ENCODE data around the gene CALR3. TPM values are rescaled to one million over a fixed set of nuclear protein-coding genes. Genes with fewer than 3 reads are reported as not detected.

Gene CALR3
- total and polyA plus RNA-seq, 10 of the 15 experiments (the other 5 are each of a cell fraction or from before 2014, with no cell fraction given): 0.05 to 0.45 (median 0.12) TPM; not detected in 2

DNA sequence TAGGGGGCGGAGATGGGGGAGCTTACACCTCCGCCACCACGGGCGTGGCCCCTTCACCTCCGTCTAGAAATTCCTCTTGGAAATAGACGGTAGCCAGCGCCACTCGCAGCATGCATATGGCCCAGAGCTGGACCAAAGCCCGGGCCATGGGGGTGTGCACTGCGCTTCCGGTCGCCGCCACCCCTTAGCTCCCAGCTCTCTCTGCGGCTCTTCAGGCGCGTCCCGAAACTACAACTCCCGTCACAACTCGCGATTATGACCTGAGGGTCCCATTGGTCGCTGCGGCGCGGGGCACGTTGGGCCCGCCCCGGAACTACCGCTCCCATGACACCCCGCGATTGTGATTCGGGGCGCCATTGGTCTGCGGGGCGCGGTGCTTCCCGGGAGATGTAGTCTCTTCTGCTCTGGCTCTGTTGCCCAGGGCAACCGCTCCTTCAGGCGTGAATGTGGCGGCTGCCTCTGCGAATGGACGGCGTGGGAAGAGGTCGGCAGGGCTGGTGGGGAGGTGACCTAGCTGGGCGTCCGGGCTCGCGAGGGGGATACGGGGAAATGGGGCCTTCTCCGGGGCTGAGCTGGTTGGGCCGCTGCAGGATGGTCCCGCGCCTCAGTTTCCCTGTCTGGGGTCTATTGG lies at the start of gene CALR3, which contains the start of gene C19orf44 (continued):
- TF ChIP-seq NFYB (IDR thresholded peaks at IDR 0.05; ENCODE audit: insufficient read depth, low read depth, low read length) (peak; percentile 87), NR2C2 (IDR thresholded peaks at IDR 0.05; ENCODE audit: borderline replicate concordance, control insufficient read depth, insufficient read length, low read depth) (no peak), SIX5 (IDR thresholded peaks at IDR 0.05; ENCODE audit: low read depth, low read length, severe bottlenecking) (peak; percentile 99), ELK1 (IDR thresholded peaks at IDR 0.05; ENCODE audit: low read depth, low read length) (peak; percentile 96), EGR1 (IDR thresholded peaks at IDR 0.05; ENCODE audit: borderline replicate concordance in 1 of 2, low read depth in 2 of 2, low read length in 2 of 2) (no peak), NBN (IDR thresholded peaks at IDR 0.05) (peak; percentile 64; the same call in 1 of the 2 replicates), SREBF1 (IDR thresholded peaks at IDR 0.05; ENCODE audit: low read length) (peak; percentile 77), YY1 (IDR thresholded peaks at IDR 0.05; ENCODE audit: low read depth, low read length) (peak; percentile 96), ZNF384 (IDR thresholded peaks at IDR 0.05; ENCODE audit: borderline replicate concordance, low read depth, low read length) (no peak), SMC3 (IDR thresholded peaks at IDR 0.05; ENCODE audit: borderline replicate concordance, low read length) (no peak), SMARCA5 (IDR thresholded peaks at IDR 0.05) (no peak), GABPA (IDR thresholded peaks at IDR 0.05; ENCODE audit: low read depth) (peak; percentile 94), BMI1 (IDR thresholded peaks at IDR 0.05; ENCODE audit: borderline replicate concordance) (peak; percentile 99), NFXL1 (IDR thresholded peaks at IDR 0.05; ENCODE audit: borderline replicate concordance) (no peak), FOXK2 (IDR thresholded peaks at IDR 0.05) (no peak), MEF2B (IDR thresholded peaks at IDR 0.05; ENCODE audit: partially characterized antibody, poor library complexity, severe bottlenecking) (peak; percentile 35), RUNX3 (IDR thresholded peaks at IDR 0.05; ENCODE audit: low read length) (peak; percentile 38; the same call in 1 of the 2 replicates), ZNF274 (IDR thresholded peaks at IDR 0.05; ENCODE audit: insufficient read depth, insufficient read length) (no peak), E4F1 (IDR thresholded peaks at IDR 0.05; ENCODE audit: borderline replicate concordance, partially characterized antibody) (peak; percentile 78)
- TF ChIP-seq, protein P1, sequence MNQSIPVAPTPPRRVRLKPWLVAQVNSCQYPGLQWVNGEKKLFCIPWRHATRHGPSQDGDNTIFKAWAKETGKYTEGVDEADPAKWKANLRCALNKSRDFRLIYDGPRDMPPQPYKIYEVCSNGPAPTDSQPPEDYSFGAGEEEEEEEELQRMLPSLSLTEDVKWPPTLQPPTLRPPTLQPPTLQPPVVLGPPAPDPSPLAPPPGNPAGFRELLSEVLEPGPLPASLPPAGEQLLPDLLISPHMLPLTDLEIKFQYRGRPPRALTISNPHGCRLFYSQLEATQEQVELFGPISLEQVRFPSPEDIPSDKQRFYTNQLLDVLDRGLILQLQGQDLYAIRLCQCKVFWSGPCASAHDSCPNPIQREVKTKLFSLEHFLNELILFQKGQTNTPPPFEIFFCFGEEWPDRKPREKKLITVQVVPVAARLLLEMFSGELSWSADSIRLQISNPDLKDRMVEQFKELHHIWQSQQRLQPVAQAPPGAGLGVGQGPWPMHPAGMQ (IDR thresholded peaks at IDR 0.05; ENCODE audit: borderline replicate concordance): no peak
- TF ChIP-seq, protein P2, sequence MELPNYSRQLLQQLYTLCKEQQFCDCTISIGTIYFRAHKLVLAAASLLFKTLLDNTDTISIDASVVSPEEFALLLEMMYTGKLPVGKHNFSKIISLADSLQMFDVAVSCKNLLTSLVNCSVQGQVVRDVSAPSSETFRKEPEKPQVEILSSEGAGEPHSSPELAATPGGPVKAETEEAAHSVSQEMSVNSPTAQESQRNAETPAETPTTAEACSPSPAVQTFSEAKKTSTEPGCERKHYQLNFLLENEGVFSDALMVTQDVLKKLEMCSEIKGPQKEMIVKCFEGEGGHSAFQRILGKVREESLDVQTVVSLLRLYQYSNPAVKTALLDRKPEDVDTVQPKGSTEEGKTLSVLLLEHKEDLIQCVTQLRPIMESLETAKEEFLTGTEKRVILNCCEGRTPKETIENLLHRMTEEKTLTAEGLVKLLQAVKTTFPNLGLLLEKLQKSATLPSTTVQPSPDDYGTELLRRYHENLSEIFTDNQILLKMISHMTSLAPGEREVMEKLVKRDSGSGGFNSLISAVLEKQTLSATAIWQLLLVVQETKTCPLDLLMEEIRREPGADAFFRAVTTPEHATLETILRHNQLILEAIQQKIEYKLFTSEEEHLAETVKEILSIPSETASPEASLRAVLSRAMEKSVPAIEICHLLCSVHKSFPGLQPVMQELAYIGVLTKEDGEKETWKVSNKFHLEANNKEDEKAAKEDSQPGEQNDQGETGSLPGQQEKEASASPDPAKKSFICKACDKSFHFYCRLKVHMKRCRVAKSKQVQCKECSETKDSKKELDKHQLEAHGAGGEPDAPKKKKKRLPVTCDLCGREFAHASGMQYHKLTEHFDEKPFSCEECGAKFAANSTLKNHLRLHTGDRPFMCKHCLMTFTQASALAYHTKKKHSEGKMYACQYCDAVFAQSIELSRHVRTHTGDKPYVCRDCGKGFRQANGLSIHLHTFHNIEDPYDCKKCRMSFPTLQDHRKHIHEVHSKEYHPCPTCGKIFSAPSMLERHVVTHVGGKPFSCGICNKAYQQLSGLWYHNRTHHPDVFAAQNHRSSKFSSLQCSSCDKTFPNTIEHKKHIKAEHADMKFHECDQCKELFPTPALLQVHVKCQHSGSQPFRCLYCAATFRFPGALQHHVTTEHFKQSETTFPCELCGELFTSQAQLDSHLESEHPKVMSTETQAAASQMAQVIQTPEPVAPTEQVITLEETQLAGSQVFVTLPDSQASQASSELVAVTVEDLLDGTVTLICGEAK (IDR thresholded peaks at IDR 0.05; ENCODE audit: borderline replicate concordance): no peak

Data from GM12878 (cell line).